HepG2 (cell line): Measurements from ENCODE around the gene STXBP2. TPM values are rescaled to one million over a fixed set of nuclear protein-coding genes. Genes with fewer than 3 reads are reported as not detected.
A peak's percentile ranks its signal among the peaks of the same experiment; 100 is the strongest.

Experiments used
- ATAC-seq: fragments of 200-7000 bp; cut with Tn5 transposase; 3 replicates; pipeline ENCODE4 v1.9.1; 2020; ENCODE audit warnings: mild to moderate bottlenecking, moderate library complexity
- BruUV-seq: library from RNA; stranded (reverse); fragments of 400-500 nt; replicated peaks from 2 replicates; lab custom pipeline; 2021; lab: Mats Ljungman, UMichigan
- CTCF ChIA-PET: fragments of 300-600 bp; formaldehyde crosslinking; extraction: SDS; loops from one replicate; lab custom pipeline; 2021; ENCODE audit warnings: low total read pairs, inconsistent platforms, low intra/inter-chr PET ratio; lab: Yijun Ruan, JAX
- POLR2A ChIA-PET: fragments of 350-600 bp; sonication (Branson Sonifier 250); formaldehyde crosslinking; loops from one replicate; lab custom pipeline; 2020; ENCODE audit warnings: antibody characterized with exemption, inconsistent platforms; lab: Yijun Ruan, JAX
- DNase-seq: peaks from one replicate; pipeline ENCODE4 v3.0.0-alpha.2; 2015; ENCODE audit warnings: low spot score
- FAIRE-seq: peaks from 3 replicates; lab custom pipeline; 2011; peaks lifted over from hg19 to GRCh38; lab: Jason Lieb, UNC
- H2AFZ ChIP-seq: one replicate; pipeline ENCODE4 v1.6.1; 2011; ENCODE audit warnings: low read length, inconsistent platforms
- H3K27ac ChIP-seq: fragments of 300-600 bp; 3 replicates; pipeline ENCODE4 v1.8.0; 2011; ENCODE audit warnings: mixed run types, mild to moderate bottlenecking, mixed read lengths, low read length, inconsistent platforms; ENCODE audit not compliant: insufficient read depth; ENCODE audit errors: extremely low read length
- H3K27me3 ChIP-seq, 2 experiments: fragments of 200-600 bp in 1 of 2; 2 replicates in 1 of 2; 3 replicates in 1 of 2; pipeline versions ENCODE4 v1.6.0 to v1.8.0; 2011; ENCODE audit warnings: low read length in 2 of 2, mild to moderate bottlenecking in 2 of 2, moderate library complexity in 2 of 2, inconsistent platforms in 1 of 2; ENCODE audit not compliant: insufficient read depth in 2 of 2, control insufficient read depth in 1 of 2
- H3K36me3 ChIP-seq, 2 experiments: fragments of 200-600 bp in 1 of 2; replicated peaks in 1 of 2; 2 replicates in 1 of 2; 3 replicates in 1 of 2; pipeline versions ENCODE4 v1.5.1 to v1.8.0; 2011; ENCODE audit warnings: low read length in 2 of 2, inconsistent platforms in 1 of 2; ENCODE audit not compliant: insufficient read depth in 2 of 2, control insufficient read depth in 1 of 2
- H3K4me1 ChIP-seq: 2 replicates; pipeline ENCODE4 v1.5.1; 2012; ENCODE audit warnings: low read length, inconsistent platforms; ENCODE audit not compliant: insufficient read depth
- H3K4me2 ChIP-seq: 2 replicates; pipeline ENCODE4 v1.6.0; 2011; ENCODE audit warnings: low read depth, low read length, inconsistent platforms
- H3K4me3 ChIP-seq, 3 experiments: fragments of 200-600 bp in 1 of 3; sonication (generic), shearing (Covaris generic) in 1 of 3; replicated peaks in 1 of 3; 2 replicates each; pipeline ENCODE4 v1.5.1; 2011 to 2016; ENCODE audit warnings: low read length in 3 of 3, inconsistent platforms in 2 of 3, low read depth in 2 of 3, mild to moderate bottlenecking in 2 of 3, control low read depth in 1 of 3, mixed read lengths in 1 of 3; ENCODE audit not compliant: insufficient read depth in 1 of 3
- H3K79me2 ChIP-seq: one replicate; pipeline ENCODE4 v1.6.1; 2011; ENCODE audit warnings: low read length, inconsistent platforms; ENCODE audit not compliant: insufficient read depth
- H3K9ac ChIP-seq: 2 replicates; pipeline ENCODE4 v1.6.0; 2011; ENCODE audit warnings: mild to moderate bottlenecking, low read depth, low read length, inconsistent platforms; ENCODE audit not compliant: insufficient read depth
- H3K9me3 ChIP-seq: 2 replicates; pipeline ENCODE4 v1.5.1; 2012; ENCODE audit warnings: mild to moderate bottlenecking, low read length
- H4K20me1 ChIP-seq: 2 replicates; pipeline ENCODE4 v1.6.0; 2011; ENCODE audit warnings: inconsistent platforms, mild to moderate bottlenecking, low read length, moderate library complexity; ENCODE audit not compliant: insufficient read depth
- AGO1 ChIP-seq: fragments of 200-400 bp; formaldehyde crosslinking; IDR thresholded peaks from 2 replicates; pipeline ENCODE4 v1.6.1; 2017; ENCODE audit warnings: mild to moderate bottlenecking, low read depth, low read length, moderate library complexity; ENCODE audit not compliant: poor library complexity, severe bottlenecking
- KDM4B ChIP-seq: sonication (generic); formaldehyde crosslinking; IDR thresholded peaks from 2 replicates; pipeline ENCODE4 v1.4.0; 2020; ENCODE audit warnings: missing genetic modification reagents
- MYNN ChIP-seq: sonication (generic); formaldehyde crosslinking; IDR thresholded peaks from 2 replicates; pipeline ENCODE4 v1.4.0; 2020; ENCODE audit warnings: mild to moderate bottlenecking, low read depth, missing genetic modification reagents
- PLRG1 ChIP-seq: fragments of 450-650 bp; conservative IDR thresholded peaks from 2 replicates; pipeline ENCODE4 v1.6.1; 2016
- SMARCC2 ChIP-seq: fragments of 450-650 bp; IDR thresholded peaks from 2 replicates; pipeline ENCODE4 v1.6.1; 2017; ENCODE audit warnings: antibody characterized with exemption, mild to moderate bottlenecking
- TRIM24 ChIP-seq: sonication (generic); formaldehyde crosslinking; IDR thresholded peaks from 2 replicates; pipeline ENCODE4 v1.8.0; 2022; ENCODE audit warnings: mild to moderate bottlenecking, missing genetic modification reagents
- ZNF687 ChIP-seq: sonication (generic); formaldehyde crosslinking; IDR thresholded peaks from 2 replicates; pipeline ENCODE4 v1.5.1; 2020; ENCODE audit warnings: mild to moderate bottlenecking, missing genetic modification reagents, moderate library complexity
- ZSCAN25 ChIP-seq: sonication (generic); formaldehyde crosslinking; IDR thresholded peaks from 2 replicates; pipeline ENCODE4 v1.8.0; 2022; ENCODE audit warnings: mild to moderate bottlenecking, missing genetic modification reagents
- WGBS: methylation state at CpG from one replicate; pipeline ENCODE4 v1.1.6; 2017; ENCODE audit warnings: low lambda C conversion rate; 5-methylcytosine and 5-hydroxymethylcytosine counted together
- in situ Hi-C: cut with HindIII; loops from 2 replicates; pipeline ENCODE4 v1.10.0; 2017; ENCODE audit warnings: low pct_unique_long_range_greater_than_20kb; ENCODE audit not compliant: extremely low pct_ligation_motif_present
- intact Hi-C: fragments of 100-400 bp; cut with micrococcal nuclease; formaldehyde crosslinking; loops from one replicate; pipeline ENCODE4 v1.10.0; 2022; ENCODE audit not compliant: unreplicated experiment
- polyA plus RNA-seq, 8 experiments: library from polyadenylated mRNA; depleted of rRNA in 3 of 8; stranded (reverse) in 7 of 8; unstranded in 1 of 8; fragments of >200 nt; fragmentation: Illumina TruSeq in 4 of 8; extraction: Trizol in 4 of 8; gene quantifications; 2 replicates each; pipeline versions ENCODE4 v1.2.1 to v1.2.3, GENCODE V29; 2011 to 2016; ENCODE audit warnings: low read depth in 4 of 8, missing spikeins in 1 of 8, mixed read lengths in 1 of 8; ENCODE audit not compliant: insufficient read depth in 1 of 8
- total RNA-seq, 5 experiments: library from RNA; depleted of rRNA; stranded (reverse); fragments of >200 nt; fragmentation: Illumina TruSeq; extraction: Trizol; gene quantifications; 2 replicates each; pipeline ENCODE4 v1.2.3, GENCODE V29; 2016; ENCODE audit warnings: low read depth in 1 of 5
- TF ChIP-seq, protein P1 (sequence below): IDR thresholded peaks from 2 replicates; pipeline ENCODE4 v1.6.1; 2012; ENCODE audit warnings: inconsistent platforms
- TF ChIP-seq, protein P2 (sequence below): sonication (generic); formaldehyde crosslinking; IDR thresholded peaks from 2 replicates; pipeline ENCODE4 v1.4.0; 2020; ENCODE audit warnings: missing genetic modification reagents

The STXBP2 gene
- total and polyA plus RNA-seq, 2 of the 13 experiments (the other 11 are each of a cell fraction or from before 2014, with no cell fraction given), result 22.8 to 40.1 TPM

DNA sequence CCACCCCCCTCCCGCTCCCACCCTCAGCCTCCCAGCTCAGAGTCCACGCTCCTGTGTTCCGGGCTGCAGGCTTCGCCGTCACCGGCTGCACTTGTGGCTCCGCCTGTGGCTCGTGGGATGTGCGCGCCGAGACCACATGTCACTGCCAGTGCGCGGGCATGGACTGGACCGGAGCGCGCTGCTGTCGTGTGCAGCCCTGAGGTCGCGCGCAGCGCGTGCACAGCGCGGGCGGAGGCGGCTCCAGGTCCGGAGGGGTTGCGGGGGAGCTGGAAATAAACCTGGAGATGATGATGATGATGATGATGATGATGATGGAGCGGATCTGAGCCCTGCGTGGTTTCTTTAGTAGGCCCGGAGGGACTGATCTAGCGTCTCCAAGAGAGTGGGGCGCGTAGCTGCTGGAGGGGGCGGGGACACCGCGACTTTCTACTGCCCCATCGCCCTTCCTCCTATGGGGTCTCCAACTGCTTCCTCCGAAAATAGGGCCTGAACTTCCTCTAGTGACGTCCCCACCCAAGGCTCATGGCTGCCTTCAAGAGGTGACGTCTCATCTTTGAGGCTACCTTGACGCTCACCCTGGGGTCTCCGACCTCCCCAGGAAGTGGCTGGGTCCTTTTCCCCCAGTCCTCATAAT, 33.4 kb downstream of the STXBP2 start:
- H3K4me1 ChIP-seq, result no peaks in the 10 kb centered on the region
- TF ChIP-seq PLRG1 (no peak), ZSCAN25 (CRISPR knock-in tag) (no peak), TRIM24 (no peak), MYNN (CRISPR knock-in tag) (no peak), KDM4B (CRISPR knock-in tag) (no peak), SMARCC2 (no peak), AGO1 (no peak), ZNF687 (CRISPR knock-in tag) (peak; percentile 38)
- TF ChIP-seq, protein P1, sequence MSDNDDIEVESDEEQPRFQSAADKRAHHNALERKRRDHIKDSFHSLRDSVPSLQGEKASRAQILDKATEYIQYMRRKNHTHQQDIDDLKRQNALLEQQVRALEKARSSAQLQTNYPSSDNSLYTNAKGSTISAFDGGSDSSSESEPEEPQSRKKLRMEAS, result 0 out of 2 replicates have a peak, but pooled peaks have one; percentile 23
- TF ChIP-seq, protein P2, sequence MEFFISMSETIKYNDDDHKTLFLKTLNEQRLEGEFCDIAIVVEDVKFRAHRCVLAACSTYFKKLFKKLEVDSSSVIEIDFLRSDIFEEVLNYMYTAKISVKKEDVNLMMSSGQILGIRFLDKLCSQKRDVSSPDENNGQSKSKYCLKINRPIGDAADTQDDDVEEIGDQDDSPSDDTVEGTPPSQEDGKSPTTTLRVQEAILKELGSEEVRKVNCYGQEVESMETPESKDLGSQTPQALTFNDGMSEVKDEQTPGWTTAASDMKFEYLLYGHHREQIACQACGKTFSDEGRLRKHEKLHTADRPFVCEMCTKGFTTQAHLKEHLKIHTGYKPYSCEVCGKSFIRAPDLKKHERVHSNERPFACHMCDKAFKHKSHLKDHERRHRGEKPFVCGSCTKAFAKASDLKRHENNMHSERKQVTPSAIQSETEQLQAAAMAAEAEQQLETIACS (CRISPR knock-in tag), result peak; percentile 67
- no peaks in the 10 kb centered on the region for H3K9me3 ChIP-seq
- BruUV-seq, result no TSS peak
- H3K79me2 ChIP-seq, result no peaks in the 10 kb centered on the region
- DNase-seq, result no peak
- H4K20me1 ChIP-seq, result no peaks in the 10 kb centered on the region
- H3K27me3 ChIP-seq, result peaks cover 0 to 25% of the 10 kb centered on the region in 2 experiments; a peak in 1 of 5 replicates
- H3K9ac ChIP-seq, result no peak overlapping the region
- H3K4me2 ChIP-seq, result peak overlapping the region; percentile 57
- in situ Hi-C loops (no loop called here), intact Hi-C loops (no loop called here)
- H3K36me3 ChIP-seq, result no peaks in the 10 kb centered on the region
- H3K27ac ChIP-seq, result no peak overlapping the region
- no peak overlapping the region for H2AFZ ChIP-seq
- 50% methylated on average over 4 of the region's 43 CpGs for WGBS
- CTCF ChIA-PET, result no interaction called here
- H3K4me3 ChIP-seq, result peak overlapping the region in 1 of 3 experiments; percentile 23; a peak in 1 of 6 replicates
- POLR2A ChIA-PET, result no interaction called here
- FAIRE-seq, result no peak
- ATAC-seq, result peak; percentile 18; the same call in 2 of the 3 replicates
